GM19463 (cell line): Measurements from ENCODE around the gene BSND.

ENCODE experiments used
- ATAC-seq: cut with Tn5 transposase; IDR thresholded peaks from one replicate; pipeline ENCODE4 v1.9.1; 2021; ENCODE audit warnings: mild to moderate bottlenecking, moderate library complexity; ENCODE audit not compliant: unreplicated experiment

BSND gene

DNA sequence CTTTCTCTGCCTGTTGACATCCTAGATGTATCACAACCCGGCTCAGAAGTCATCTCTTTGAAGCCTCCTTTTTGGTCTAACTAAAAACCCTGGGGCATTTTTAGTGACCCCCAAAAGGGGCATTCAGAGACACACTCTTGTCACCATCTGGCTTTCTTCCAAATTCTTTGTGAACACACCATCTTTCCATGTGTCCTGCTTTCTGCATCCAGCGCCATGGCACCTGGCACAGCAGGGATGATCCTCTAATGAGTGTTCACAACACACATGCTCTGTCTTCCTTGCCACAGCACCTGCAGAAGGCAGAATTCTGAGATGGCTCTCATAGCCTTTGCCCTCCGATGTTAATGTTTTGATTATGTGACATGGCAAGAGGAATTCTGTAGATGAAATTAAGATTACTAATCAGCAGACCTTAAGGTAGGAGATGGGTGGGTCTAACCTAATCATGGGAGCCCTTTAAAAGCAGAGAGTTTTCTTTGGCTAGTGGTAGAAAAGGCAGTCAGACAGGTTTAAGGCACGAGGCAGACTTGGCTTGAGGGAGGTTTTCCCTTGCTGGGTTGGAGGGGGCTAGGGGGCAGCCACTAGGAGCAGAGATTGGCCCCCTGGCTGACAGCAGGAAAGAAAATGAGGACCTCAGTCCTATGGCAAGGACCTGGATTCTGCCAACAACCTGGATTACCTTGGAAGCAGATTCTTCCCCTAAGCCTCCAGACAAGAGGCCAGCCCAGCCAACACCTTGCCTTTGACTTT is 23.2 kb upstream of the BSND start:
- no peak for ATAC-seq

DNA sequence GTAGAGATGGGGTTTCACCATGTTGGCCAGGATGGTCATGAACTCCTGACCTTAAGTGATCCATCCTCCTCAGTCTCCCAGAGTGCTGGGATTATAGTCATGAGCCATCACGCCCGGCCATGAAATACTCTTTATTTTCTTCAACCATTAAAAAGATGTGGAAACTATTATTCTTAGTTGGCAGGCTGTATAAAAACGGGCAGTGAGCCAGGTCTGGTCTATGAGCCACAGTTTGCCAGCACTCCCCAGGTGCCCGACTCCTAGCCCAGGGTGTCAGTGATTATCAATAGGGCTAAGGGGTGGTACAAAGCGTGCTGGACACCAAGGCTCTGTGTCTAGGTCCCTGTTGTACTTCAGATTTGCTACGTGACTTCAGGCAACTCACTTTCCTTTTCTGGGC is 22.0 kb upstream of the BSND start:
- no peak for ATAC-seq

DNA sequence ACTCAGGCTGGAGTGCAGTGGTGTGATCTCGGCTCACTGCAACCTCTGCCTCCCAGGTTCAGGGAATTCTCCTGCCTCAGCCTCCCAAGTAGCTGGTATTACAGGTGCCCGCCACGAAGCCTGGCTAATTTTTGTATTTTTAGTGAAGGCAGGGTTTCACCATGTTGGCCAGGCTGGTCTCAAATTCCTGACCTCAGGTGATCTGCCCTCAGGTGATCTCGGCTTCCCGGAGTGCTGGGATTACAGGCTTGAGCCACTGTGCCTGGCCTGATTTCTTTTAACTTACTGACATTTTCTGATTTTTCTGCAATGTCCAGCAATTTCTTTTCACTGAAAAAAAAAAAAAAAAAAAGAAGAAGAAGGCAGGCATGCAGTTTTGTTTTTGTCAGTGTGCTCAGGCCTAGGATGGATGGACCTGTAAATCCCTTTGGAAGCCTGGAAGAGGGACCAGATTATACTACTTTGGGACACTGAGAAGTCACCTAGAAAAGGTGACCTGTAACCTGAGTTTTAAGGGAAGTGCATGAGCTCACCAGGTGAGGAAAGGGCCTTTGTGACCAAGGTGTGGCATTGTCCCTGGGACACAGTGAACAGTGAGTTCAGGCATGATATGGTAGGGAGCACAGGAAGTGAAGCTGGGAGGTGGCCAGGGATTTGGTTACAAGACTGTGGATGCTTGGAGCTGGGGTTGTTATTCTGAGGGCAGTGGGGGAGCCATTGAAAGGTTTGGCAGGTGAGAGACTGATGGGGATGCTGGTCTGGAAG is 21.0 kb upstream of the BSND start:
- ATAC-seq = no peak

DNA sequence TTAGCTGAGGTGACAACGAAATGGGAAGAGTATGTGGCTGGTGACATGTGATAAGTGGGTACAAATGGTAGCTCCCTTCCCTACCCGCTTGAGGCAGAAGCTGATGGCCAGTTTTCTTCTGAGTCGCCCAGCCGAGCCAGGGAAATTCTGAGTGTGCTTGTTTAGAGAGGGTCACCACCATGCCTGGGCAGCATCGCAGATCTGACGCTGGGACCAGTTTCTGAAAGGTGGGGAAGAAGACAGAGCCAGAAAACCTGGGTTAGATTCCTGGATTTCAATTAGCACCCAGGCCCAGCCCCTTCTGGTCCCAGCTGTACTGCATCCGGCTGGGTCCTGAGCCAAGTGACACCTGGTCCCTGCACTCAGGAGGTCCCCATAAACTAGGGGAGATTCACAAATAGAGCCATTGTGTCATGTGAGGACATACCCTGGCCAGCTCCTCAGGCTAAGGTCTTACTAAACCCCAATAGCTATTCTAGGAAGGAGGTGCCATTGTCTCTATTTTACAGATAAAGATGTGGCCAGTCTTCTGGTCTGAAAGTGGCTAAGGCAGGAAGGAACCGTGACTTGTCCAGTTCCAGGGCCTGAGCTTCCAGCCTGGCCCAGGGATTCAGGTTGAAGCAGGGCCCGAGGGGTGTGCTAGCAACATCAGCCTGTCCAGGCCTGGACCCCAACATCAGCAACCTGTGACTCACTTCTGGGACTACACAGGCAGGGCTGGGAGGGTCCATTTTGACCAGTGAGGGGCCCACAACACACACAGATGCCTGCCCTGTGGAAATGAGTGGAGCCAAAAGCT is 20.0 kb upstream of the BSND start:
- ATAC-seq = no peak

DNA sequence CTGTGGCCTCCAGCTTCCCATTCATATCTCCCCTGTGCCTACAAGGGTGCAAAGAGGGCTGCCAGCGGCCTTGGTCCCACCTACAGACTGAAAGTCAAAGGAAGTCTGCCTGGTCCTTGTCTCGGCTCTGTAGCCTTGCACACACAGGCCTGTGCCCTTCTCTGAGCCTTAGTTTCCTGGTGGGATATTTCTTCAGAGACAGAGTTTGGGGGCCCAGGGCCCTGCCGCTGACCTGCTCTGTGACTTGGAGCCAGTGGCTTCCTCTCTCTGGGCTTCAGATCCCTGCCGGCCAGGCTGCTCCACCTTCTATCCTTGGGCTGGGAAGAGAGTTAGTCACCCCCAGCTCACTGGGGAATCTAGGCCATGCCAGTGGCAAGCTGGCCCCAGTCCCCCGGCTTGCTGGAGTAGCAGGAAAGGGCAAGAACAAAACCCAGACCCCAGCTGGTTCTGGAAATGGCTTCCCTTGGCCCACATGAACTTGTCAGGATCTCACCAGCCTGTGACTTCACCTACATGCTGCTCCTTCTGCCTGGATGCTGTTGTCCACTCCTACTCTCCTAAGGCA is 19.3 kb upstream of the BSND start:
- ATAC-seq = no peak

DNA sequence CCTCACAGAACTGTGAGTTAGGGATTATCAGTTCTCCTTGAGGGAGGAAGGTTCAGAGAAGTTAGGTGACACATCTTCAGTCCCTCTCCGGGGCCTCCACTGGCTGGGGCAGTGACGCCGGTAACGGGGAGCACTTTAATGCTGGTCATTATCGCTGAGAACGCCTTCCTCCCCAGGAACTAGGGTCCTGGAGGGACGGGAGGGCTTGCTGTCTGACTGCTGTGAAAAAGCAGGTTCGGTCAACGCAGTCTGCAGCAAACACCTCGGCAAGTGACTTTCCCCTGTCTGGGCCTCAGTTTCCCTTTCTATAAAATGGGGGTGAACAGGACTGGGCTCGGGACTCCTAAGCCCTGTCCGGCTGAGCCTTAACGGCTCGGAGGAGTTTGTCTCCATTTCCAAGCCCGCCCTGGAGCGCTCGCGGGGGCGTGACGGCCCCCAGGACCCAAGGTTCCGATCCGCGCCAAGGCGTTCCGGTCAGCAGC is 18.6 kb upstream of the BSND start:
- no peak for ATAC-seq

DNA sequence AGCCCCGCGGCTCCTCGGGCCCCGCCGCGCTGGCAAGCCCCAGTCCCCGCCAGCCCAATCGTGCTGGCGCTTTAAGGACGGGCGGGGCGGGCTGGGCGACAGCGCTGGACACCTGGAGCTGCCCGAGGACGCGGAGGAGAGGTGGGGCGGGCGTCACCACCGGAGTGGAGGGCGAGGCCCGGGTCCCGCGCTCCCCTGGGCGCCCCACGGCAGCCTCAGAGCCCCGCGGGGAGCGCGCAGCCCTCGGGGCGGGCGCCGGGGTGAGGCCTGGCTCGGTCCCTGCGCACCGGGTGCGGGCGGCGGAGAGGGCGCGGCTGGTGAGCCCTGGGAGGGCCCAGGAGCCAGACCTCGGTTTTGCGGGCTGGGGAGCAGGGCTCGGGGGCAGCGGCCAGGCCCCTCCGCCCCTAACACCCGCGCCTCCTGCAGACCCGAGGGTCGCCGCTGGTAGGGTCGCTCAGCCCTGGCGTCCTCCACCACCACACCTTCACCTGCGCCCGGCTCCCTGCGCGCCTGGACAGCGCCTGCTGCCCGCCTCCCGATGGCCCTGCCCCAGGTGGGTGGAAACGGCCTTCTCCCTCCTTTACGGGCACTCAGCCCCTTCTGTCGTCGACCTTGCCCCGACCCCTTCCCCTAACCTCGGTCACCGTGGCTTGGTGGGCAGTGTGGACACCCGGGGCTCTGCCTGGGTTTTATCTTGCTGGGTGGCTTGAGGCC is 18.0 kb upstream of the BSND start, which contains the start of gene TMEM61:
TMEM61 (plus strand) TSS at position 101 of the 714 bp plus-strand sequence; CDS start at position 539, 438 bp downstream.
- no peak for ATAC-seq

DNA sequence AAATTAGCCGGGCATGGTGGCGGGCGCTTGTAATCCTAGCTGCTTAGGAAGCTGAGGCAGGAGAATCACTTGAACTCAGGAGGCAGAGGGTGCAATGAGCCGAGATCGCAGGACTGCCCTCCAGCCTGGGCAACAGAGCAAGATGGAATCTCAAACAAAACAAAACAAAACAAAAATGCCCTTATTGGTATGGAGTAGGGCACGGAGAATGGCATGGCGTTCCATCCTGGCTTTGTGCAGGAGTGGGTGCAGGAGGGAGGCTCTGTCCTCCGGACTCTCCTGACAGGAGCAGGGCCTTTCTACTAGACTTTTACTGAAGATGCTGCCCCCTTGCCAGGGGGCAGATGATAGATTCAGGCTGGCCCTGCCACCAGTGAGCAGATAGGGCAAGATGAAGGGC is 17.3 kb upstream of the BSND start:
- no peak for ATAC-seq

DNA sequence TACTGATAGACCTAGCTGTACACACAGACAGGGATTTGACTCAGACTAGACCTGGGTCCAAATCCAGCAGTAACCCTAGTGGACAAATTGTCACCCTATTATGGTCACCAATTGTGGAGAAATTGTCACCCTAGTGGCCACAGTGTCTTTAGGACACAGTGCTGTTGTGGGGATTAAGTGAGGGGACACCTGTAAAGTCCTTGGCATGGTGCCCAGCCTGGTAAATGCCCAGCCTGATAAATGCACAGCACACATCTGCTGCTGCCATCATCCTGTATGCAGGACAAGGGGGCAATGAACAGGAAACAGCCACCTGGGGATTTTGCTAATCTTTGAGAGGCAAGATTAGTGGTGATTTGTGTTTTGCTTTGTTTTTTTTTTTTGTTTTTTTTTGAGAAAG is 16.0 kb upstream of the BSND start:
- ATAC-seq = no peak

DNA sequence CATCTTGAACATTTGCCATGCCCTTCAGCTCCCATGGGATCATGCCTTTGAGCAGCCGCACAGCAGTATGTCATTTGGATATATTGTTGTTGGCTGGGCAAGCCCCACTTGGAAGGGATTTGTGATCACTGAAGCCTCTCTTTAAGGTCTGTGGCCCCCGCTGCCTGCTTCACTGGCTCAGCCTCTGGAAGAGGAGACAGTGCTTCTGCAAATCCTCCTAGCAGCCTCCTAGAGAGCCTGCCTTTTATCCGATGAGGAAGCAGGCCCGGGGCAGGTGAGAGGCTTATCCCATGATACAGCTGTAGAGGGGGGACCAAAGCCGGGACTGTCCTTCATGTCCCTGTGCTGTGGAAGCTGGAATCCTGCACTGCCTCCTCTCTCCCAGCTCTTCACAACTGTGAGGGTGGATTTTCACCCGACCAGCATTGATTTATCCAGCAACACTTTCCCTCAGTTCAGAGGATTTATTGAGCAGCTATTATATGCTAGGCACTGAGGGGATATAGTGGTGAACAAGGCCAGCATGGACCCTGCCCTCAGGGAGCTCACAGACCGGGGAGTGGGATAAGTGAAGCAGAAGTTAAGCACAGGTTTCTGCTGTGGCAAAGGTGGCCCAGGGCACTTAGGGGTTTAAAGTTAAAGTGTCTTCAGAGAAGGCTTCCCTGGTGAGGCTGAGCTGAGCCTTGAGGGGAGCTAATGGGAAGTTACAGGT is 14.4 kb upstream of the BSND start:
- ATAC-seq = no peak

DNA sequence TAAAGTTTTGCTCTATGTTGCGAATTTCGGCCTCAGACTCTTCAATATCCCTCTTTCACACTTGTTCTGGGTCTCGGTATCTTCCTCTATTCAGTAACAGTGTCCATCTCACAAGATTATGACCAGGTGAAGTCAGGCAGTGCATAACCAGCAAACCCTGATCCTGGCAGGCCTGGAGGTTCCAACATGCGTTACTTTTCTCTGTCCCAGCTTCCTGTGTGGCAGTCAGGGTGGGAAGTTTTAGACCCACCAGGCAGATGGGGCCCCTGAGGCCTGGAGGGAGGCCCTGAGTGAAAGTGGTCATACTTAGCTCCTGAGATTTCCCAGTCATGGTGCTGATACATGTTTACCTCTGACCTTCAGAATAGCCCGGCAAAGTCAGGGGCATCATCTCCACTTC is 13.2 kb upstream of the BSND start:
- no peak for ATAC-seq

DNA sequence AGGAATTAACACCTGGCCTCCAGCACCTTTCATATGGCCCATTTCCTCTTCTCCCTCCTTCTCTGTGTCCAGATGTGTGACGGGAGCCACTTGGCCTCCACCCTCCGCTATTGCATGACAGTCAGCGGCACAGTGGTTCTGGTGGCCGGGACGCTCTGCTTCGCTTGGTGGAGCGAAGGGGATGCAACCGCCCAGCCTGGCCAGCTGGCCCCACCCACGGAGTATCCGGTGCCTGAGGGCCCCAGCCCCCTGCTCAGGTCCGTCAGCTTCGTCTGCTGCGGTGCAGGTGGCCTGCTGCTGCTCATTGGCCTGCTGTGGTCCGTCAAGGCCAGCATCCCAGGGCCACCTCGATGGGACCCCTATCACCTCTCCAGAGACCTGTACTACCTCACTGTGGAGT is 12.7 kb upstream of the BSND start:
- no peak for ATAC-seq

DNA sequence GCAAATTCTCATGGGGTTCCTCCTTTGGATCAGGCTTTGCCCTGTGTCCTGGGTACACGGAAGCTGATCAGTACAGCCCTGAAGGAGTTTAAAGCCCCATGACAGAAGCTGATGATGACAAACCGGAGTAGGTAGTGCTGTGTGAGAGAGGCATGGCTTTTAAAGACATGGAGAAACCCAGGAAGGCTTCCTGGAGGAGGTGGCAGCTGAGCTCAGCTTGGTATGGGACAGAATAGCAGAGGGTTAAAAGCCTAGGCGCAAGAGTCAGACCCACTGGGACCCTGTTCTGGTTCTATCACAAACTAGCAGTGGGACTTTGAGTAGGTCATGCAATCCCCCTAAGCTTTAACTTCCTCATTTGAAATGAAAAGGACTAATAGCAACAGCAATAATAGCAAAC is 12.2 kb upstream of the BSND start:
- no peak for ATAC-seq

DNA sequence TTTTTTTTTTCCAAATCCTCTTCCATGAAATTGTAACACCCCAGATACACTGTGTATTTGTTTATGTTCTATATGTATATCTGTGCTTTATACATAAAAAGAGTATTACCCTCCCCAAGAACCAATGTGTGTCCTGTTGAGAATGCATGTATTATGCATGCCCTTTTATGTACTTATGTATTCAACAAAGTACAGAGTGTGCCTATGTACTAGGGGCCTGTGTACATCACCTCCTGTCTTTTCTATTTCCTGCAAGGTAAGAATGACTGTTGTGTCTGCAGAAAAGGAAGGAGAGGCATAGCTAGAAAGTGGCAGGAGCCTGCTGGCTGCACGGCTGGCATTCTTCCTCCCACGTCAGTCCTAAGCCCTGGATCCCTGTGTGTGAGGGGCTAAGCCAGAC is 11.3 kb upstream of the BSND start:
- ATAC-seq = no peak

DNA sequence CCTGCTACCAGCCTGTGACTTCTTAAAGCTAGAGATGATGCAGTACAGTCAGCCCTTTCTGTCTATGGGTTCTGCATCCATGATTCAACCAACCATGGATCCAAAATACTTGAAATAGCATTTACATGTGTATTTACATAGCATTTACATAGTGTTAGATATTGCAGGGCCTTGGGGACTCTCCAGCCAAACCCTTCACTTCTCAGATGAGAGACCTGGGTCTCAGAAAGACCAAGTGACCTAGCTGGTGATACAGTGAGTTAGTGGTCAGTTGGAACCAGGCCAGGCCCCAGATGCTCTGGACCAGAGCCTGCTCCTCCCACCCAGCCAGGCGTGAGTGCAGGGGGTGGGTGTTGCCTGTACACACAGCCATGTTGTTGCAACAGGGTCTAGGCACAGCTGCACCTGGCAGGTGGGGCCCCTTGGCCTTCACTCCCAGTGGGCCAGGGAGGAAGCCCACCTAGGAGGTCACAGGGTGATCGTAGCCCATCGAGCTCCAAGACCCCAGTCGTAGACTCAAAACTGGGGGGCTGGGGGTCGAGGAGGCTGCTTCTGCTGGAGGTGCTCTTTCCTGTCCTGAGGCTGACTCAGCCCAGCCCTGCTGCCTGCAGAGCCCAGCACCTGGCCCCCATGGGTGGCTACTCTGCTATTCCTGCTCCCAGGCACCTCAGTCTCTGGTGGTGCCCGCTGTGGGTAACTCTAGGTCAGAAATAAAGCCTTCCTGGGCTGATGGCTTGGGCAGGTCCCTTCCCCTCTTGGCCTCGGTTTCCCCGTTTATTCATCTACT is 10.6 kb upstream of the BSND start:
- no peak for ATAC-seq

DNA sequence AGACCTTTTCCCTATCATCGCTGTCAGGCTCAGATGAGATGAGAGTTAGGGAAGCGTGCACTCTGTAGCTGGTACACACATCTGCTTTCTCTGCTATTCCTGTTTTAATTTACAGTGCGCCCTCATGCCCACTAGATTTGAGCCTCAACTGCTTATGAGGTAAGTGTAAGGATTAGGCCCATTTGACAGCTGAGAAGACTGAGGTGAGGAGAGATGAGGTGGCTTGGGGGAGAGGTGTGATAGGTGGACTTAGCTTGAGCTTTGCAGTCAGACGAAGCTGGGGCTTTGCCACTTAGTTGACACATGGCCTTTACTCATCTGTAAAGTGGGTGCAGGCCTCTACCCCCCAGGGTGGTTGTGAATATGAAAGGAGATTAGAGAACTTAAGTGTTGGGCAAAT is 9.8 kb upstream of the BSND start:
- ATAC-seq = no peak

DNA sequence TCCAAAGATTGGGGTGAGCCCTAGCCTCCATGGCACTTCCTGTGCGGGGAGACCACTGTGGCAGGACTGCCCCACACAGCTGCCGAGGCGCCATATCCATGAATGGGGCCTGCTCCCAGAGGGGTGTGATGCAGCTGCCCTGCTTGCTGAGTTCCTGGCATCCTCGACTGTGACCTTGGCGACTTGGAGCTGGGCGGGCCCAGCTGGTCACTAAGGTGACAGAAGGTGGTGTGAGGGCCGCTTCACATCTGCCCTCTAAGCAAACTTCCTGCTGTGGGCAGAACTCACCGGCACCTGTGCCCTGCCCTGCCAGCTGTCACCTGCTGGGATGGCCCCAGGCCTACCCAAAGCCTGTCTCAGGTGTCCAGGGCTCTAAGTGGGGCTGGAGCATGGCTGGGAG is 9.3 kb upstream of the BSND start:
- ATAC-seq = no peak

DNA sequence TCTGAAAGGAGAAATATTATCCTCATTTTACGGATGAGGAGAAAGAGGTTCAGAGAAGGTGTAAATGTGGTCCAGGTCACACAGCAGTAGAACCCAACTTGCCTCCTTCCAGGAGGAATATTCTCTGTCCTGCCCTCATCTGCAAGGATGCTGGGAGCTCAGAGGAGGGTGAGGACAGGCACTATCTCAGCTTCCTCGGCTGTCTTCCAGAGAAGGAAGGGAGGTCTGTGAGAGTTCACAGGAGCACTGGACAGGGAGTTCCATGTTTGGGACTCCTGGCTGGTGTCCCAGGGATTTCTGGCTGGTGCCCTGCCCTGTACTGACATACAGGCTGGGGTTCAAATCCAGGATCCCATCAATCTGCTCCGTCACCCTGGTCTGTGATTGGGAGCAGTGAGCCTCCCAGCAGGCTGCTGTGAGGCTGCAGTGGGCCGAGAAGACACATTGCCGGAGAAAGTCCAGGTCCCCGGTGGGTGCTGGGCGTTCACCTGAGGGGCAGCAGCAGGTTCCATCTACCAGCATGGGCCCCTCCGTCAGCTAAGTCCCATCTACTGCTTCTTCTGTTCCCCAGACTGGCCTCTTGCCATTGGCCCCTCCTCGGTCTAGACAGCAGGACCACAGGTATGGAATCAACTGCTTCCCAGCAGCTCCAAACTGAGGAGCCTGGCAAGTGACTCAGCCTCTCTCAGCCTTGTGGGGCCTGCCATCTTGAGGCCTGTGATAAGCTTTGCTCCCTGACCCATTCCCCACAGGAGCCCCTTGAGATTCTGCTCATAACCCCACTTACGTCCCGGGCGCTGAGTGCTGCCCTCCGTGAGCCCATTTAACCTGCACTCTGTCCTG is 8.5 kb upstream of the BSND start:
- ATAC-seq = no peak
